Naive thymus-derived CD4-positive, alpha-beta T cell (primary cell): ENCODE data around the gene NRCAM. TPM values are rescaled to one million over a fixed set of nuclear protein-coding genes. Genes with fewer than 3 reads are reported as not detected.

Experiments used
- ATAC-seq: fragments of 150-1000 bp; cut with Tn5 transposase; 2 replicates; pipeline ENCODE4 v1.10.0; 2021; ENCODE audit warnings: mild to moderate bottlenecking, moderate library complexity
- CTCF ChIA-PET: fragments of 350-600 bp; sonication (Branson Sonifier 250); formaldehyde crosslinking; loops from one replicate; lab custom pipeline; 2021; ENCODE audit warnings: antibody characterized with exemption; lab: Charles Lee
- POLR2A ChIA-PET: fragments of 350-600 bp; sonication (Branson Sonifier 250); formaldehyde crosslinking; loops from one replicate; lab custom pipeline; 2021; ENCODE audit warnings: antibody characterized with exemption, inconsistent platforms; lab: Charles Lee
- DNase-seq, 9 donors: peaks; one replicate each; pipeline versions ENCODE4 v3.0.0 to v3.0.0-alpha.2; 2020 to 2022; ENCODE audit warnings: mixed read lengths in 1 of 9
- H3K27ac ChIP-seq: one replicate; pipeline ENCODE4 v1.7.0; 2013; ENCODE audit warnings: mild to moderate bottlenecking, low read depth, low read length, moderate library complexity
- H3K27me3 ChIP-seq, 2 donors: one replicate each; pipeline ENCODE4 v1.7.0; 2013; ENCODE audit warnings: low read length in 2 of 2, mild to moderate bottlenecking in 2 of 2, moderate library complexity in 2 of 2; ENCODE audit not compliant: control insufficient read depth in 2 of 2, insufficient read depth in 2 of 2
- H3K36me3 ChIP-seq, 3 experiments: 1 replicate in 2 of 3; 2 replicates in 1 of 3; pipeline ENCODE4 v1.7.0; 2013; ENCODE audit warnings: low read length in 3 of 3, mild to moderate bottlenecking in 3 of 3, moderate library complexity in 1 of 3; ENCODE audit not compliant: insufficient read depth in 3 of 3, control insufficient read depth in 2 of 3
- H3K4me1 ChIP-seq, 2 donors: one replicate each; pipeline ENCODE4 v1.7.0; 2013; ENCODE audit warnings: low read length in 2 of 2, mild to moderate bottlenecking in 2 of 2, moderate library complexity in 1 of 2; ENCODE audit not compliant: control insufficient read depth in 2 of 2, insufficient read depth in 2 of 2
- H3K4me3 ChIP-seq: 2 replicates; pipeline ENCODE4 v1.7.0; 2013; ENCODE audit warnings: mild to moderate bottlenecking, low read length
- H3K9me3 ChIP-seq, 3 experiments: 1 replicate in 2 of 3; 2 replicates in 1 of 3; pipeline ENCODE4 v1.7.0; 2013; ENCODE audit warnings: low read length in 3 of 3; ENCODE audit not compliant: control insufficient read depth in 2 of 3
- H3K27ac Mint-ChIP-seq, 9 donors: one replicate each; pipeline ENCODE4 v1.8.0; 2020 to 2022; ENCODE audit warnings: mixed read lengths in 9 of 9, mild to moderate bottlenecking in 8 of 9, moderate library complexity in 5 of 9, inconsistent platforms in 2 of 9
- H3K27me3 Mint-ChIP-seq, 5 donors: one replicate each; pipeline ENCODE4 v1.8.0; 2021 to 2022; ENCODE audit warnings: mixed read lengths in 5 of 5, mild to moderate bottlenecking in 1 of 5
- H3K36me3 Mint-ChIP-seq, 5 donors: one replicate each; pipeline ENCODE4 v1.8.0; 2020 to 2022; ENCODE audit warnings: mixed read lengths in 5 of 5, mild to moderate bottlenecking in 3 of 5, inconsistent platforms in 1 of 5
- H3K4me1 Mint-ChIP-seq, 7 donors: one replicate each; pipeline ENCODE4 v1.8.0; 2020 to 2022; ENCODE audit warnings: mixed read lengths in 7 of 7, mild to moderate bottlenecking in 3 of 7, inconsistent platforms in 1 of 7
- H3K4me3 Mint-ChIP-seq, 10 donors: one replicate each; pipeline ENCODE4 v1.8.0; 2020 to 2022; ENCODE audit warnings: mild to moderate bottlenecking in 10 of 10, mixed read lengths in 10 of 10, moderate library complexity in 6 of 10, inconsistent platforms in 2 of 10
- H3K9me3 Mint-ChIP-seq, 11 donors: one replicate each; pipeline ENCODE4 v1.8.0; 2020 to 2022; ENCODE audit warnings: mixed read lengths in 11 of 11, mild to moderate bottlenecking in 4 of 11, inconsistent platforms in 1 of 11, moderate library complexity in 1 of 11
- intact Hi-C, 2 donors: fragments of 100-400 bp; cut with micrococcal nuclease; formaldehyde crosslinking; loops; one replicate each; pipeline ENCODE4 v1.15.1; 2023
- polyA plus RNA-seq, 2 donors: library from polyadenylated mRNA; unstranded; fragments of 300-500 nt; fragmentation: Illumina TruSeq; gene quantifications; one replicate each; pipeline ENCODE4 v1.2.3, GENCODE V29; 2021
- total RNA-seq, 6 experiments: library from RNA in 5 of 6; stranded (reverse) in 5 of 6; gene quantifications; 1 replicate in 5 of 6; 2 replicates in 1 of 6; pipeline ENCODE4 v1.2.3 and lab custom pipeline; 2021 to 2026

NRCAM gene
- total and polyA plus RNA-seq, 7 experiments from 2014 or later: 2.1 to 13.6 (median 6.4) TPM; not detected in 1

- Mint-ChIP-seq H3K27ac (no peak overlapping the region), H3K27me3 (peaks cover 0 to 39% (median 6%) of the 10 kb centered on the region in 5 donors), H3K4me1 (no peaks in the 10 kb centered on the region), H3K4me3 (no peak overlapping the region), H3K9me3 (peaks cover 0 to 9% (median 2%) of the 10 kb centered on the region in 11 donors), H3K36me3 (peaks cover 0 to 3% (median 0%) of the 10 kb centered on the region in 5 donors)
- Histone ChIP-seq H3K27me3 (no peaks in the 10 kb centered on the region), H3K27ac (no peak overlapping the region), H3K36me3 (no peaks in the 10 kb centered on the region), H3K4me1 (no peaks in the 10 kb centered on the region), H3K4me3 (no peak overlapping the region), H3K9me3 (no peaks in the 10 kb centered on the region)
- no peak for DNase-seq
- CTCF ChIA-PET: no interaction called here
- intact Hi-C loops: no loop called here
- POLR2A ChIA-PET: no interaction called here
- ATAC-seq: no peak
Measured at GRCh38 chr7:108291791-108292440, 164.3 kb downstream of the NRCAM start.

- ChIA-PET CTCF (no interaction called here), POLR2A (no interaction called here)
- H3K27me3 Mint-ChIP-seq: peaks cover 5 to 39% (median 9%) of the 10 kb centered on the region in 5 donors
- no peak overlapping the region for H3K4me3 Mint-ChIP-seq
- Histone ChIP-seq H3K27me3 (no peaks in the 10 kb centered on the region), H3K27ac (no peak overlapping the region), H3K4me1 (no peaks in the 10 kb centered on the region), H3K4me3 (no peak overlapping the region), H3K9me3 (no peaks in the 10 kb centered on the region), H3K36me3 (no peaks in the 10 kb centered on the region)
- no peaks in the 10 kb centered on the region for H3K4me1 Mint-ChIP-seq
- peaks cover 0 to 9% (median 2%) of the 10 kb centered on the region in 11 donors for H3K9me3 Mint-ChIP-seq
- DNase-seq: no peak
- no peak overlapping the region for H3K27ac Mint-ChIP-seq
- intact Hi-C loops: no loop called here
- peaks cover 0 to 3% (median 0%) of the 10 kb centered on the region in 5 donors for H3K36me3 Mint-ChIP-seq
- no peak for ATAC-seq
Measured at GRCh38 chr7:108291152-108291508, 165.1 kb downstream of the NRCAM start.

- Histone ChIP-seq H3K27ac (no peak overlapping the region), H3K4me3 (no peak overlapping the region), H3K4me1 (no peaks in the 10 kb centered on the region), H3K9me3 (no peaks in the 10 kb centered on the region), H3K27me3 (no peaks in the 10 kb centered on the region), H3K36me3 (no peaks in the 10 kb centered on the region)
- Mint-ChIP-seq H3K4me1 (no peaks in the 10 kb centered on the region), H3K9me3 (peaks cover 0 to 9% (median 2%) of the 10 kb centered on the region in 11 donors), H3K27me3 (peaks cover 7 to 37% (median 10%) of the 10 kb centered on the region in 5 donors), H3K36me3 (peaks cover 0 to 3% (median 0%) of the 10 kb centered on the region in 5 donors), H3K4me3 (no peak overlapping the region), H3K27ac (no peak overlapping the region)
- ATAC-seq (no peak), DNase-seq (no peak)
- POLR2A ChIA-PET: no interaction called here
- CTCF ChIA-PET: no interaction called here
- intact Hi-C loops: no loop called here
Measured at GRCh38 chr7:108290459-108291151, 165.6 kb downstream of the NRCAM start.

GRCh38 chr7:108289852-108290251, 166.4 kb downstream of the NRCAM start:
- CTCF ChIA-PET: no interaction called here
- no peak for DNase-seq
- Mint-ChIP-seq H3K36me3 (peaks cover 0 to 3% (median 0%) of the 10 kb centered on the region in 5 donors), H3K4me3 (no peak overlapping the region), H3K27me3 (peaks cover 5 to 32% (median 11%) of the 10 kb centered on the region in 5 donors), H3K4me1 (peaks cover 0 to 6% (median 0%) of the 10 kb centered on the region in 7 donors), H3K27ac (no peak overlapping the region), H3K9me3 (peaks cover 0 to 9% (median 0%) of the 10 kb centered on the region in 11 donors)
- intact Hi-C loops: no loop called here
- Histone ChIP-seq H3K27me3 (no peaks in the 10 kb centered on the region), H3K4me1 (no peaks in the 10 kb centered on the region), H3K4me3 (no peak overlapping the region), H3K9me3 (no peaks in the 10 kb centered on the region), H3K27ac (no peak overlapping the region), H3K36me3 (no peaks in the 10 kb centered on the region)
- no peak for ATAC-seq
- POLR2A ChIA-PET: no interaction called here

- peaks cover 0 to 12% (median 7%) of the 10 kb centered on the region in 7 donors for H3K4me1 Mint-ChIP-seq
- Histone ChIP-seq H3K9me3 (no peaks in the 10 kb centered on the region), H3K36me3 (no peaks in the 10 kb centered on the region), H3K4me3 (no peak overlapping the region), H3K27ac (no peak overlapping the region), H3K4me1 (no peaks in the 10 kb centered on the region), H3K27me3 (no peaks in the 10 kb centered on the region)
- CTCF ChIA-PET: no interaction called here
- no peak for DNase-seq
- peaks cover 7 to 28% (median 14%) of the 10 kb centered on the region in 5 donors for H3K27me3 Mint-ChIP-seq
- no peak overlapping the region for H3K27ac Mint-ChIP-seq
- POLR2A ChIA-PET: no interaction called here
- no peak for ATAC-seq
- peaks cover 0 to 9% (median 0%) of the 10 kb centered on the region in 11 donors for H3K9me3 Mint-ChIP-seq
- H3K4me3 Mint-ChIP-seq: no peak overlapping the region
- intact Hi-C loops: no loop called here
- H3K36me3 Mint-ChIP-seq: peaks cover 0 to 3% (median 0%) of the 10 kb centered on the region in 5 donors
Measured at GRCh38 chr7:108287857-108288256, 168.4 kb downstream of the NRCAM start.

GRCh38 chr7:108286290-108286904, 169.8 kb downstream of the NRCAM start:
- no peaks in the 10 kb centered on the region for H3K4me1 ChIP-seq
- DNase-seq (no peak), ATAC-seq (no peak)
- no peaks in the 10 kb centered on the region for H3K27me3 ChIP-seq
- Mint-ChIP-seq H3K4me1 (peaks cover 0 to 12% (median 7%) of the 10 kb centered on the region in 7 donors), H3K36me3 (peaks cover 0 to 3% (median 0%) of the 10 kb centered on the region in 5 donors), H3K4me3 (no peak overlapping the region), H3K27me3 (peaks cover 7 to 28% (median 14%) of the 10 kb centered on the region in 5 donors), H3K9me3 (peaks cover 0 to 9% (median 0%) of the 10 kb centered on the region in 11 donors), H3K27ac (no peak overlapping the region)
- CTCF ChIA-PET: no interaction called here
- H3K4me3 ChIP-seq: no peak overlapping the region
- no peaks in the 10 kb centered on the region for H3K36me3 ChIP-seq
- no peaks in the 10 kb centered on the region for H3K9me3 ChIP-seq
- POLR2A ChIA-PET: no interaction called here
- intact Hi-C loops: no loop called here
- no peak overlapping the region for H3K27ac ChIP-seq
